Testis (tissue), 3 donors: ENCODE results near the gene SYNGR2. TPM values are rescaled to one million over a fixed set of nuclear protein-coding genes. Genes with fewer than 3 reads are reported as not detected.

Experiments used
- DNase-seq: peaks from one replicate; pipeline ENCODE4 v3.0.0-alpha.2; 2019
- H3K27ac ChIP-seq, 2 donors: fragments of 200-600 bp; sonication (generic); one replicate each; pipeline ENCODE4 v1.5.1; 2019
- H3K27me3 ChIP-seq: fragments of 200-600 bp; sonication (generic); one replicate; pipeline ENCODE4 v1.5.1; 2019
- H3K36me3 ChIP-seq: fragments of 200-600 bp; sonication (generic); one replicate; pipeline ENCODE4 v1.5.1; 2017; ENCODE audit warnings: low read depth; ENCODE audit errors: missing control alignments
- H3K4me1 ChIP-seq: fragments of 200-600 bp; sonication (generic); one replicate; pipeline ENCODE4 v1.5.1; 2019
- H3K4me3 ChIP-seq, 2 donors: fragments of 200-600 bp; sonication (generic); one replicate each; pipeline ENCODE4 v1.5.1; 2017 to 2019
- H3K9me3 ChIP-seq: fragments of 200-600 bp; sonication (generic); one replicate; pipeline ENCODE4 v1.5.1; 2017
- CTCF ChIP-seq, 3 experiments: fragments of 450-650 bp in 2 of 3; fragments of 200-600 bp in 1 of 3; sonication (generic) in 1 of 3; IDR thresholded peaks; one replicate each; pipeline ENCODE4 v1.5.1; 2016 to 2019; ENCODE audit warnings: antibody characterized with exemption in 3 of 3, mild to moderate bottlenecking in 2 of 3, moderate library complexity in 1 of 3
- POLR2A ChIP-seq: fragments of 450-650 bp; IDR thresholded peaks from one replicate; pipeline ENCODE4 v1.6.1; 2017; ENCODE audit warnings: antibody characterized with exemption, mild to moderate bottlenecking, moderate library complexity
- WGBS, 2 donors: methylation state at CpG; one replicate each; pipeline ENCODE4 v1.1.5; 2018; 5-methylcytosine and 5-hydroxymethylcytosine counted together
- intact Hi-C: fragments of 100-400 bp; cut with DNase I; formaldehyde crosslinking; loops from one replicate; pipeline ENCODE4 v1.15.1; 2023; ENCODE audit warnings: low total_unique reads
- polyA plus RNA-seq: library from polyadenylated mRNA; stranded (reverse); fragments of 350-450 nt; fragmentation: Illumina TruSeq; extraction: RNeasy Lipid Tissue Mini Kit (QIAGEN cat#74804); gene quantifications from one replicate; pipeline ENCODE4 v1.2.3, GENCODE V29; 2014; ENCODE audit warnings: low read depth, low replicate concordance; ENCODE audit not compliant: insufficient read depth
- total RNA-seq, 2 donors: library from RNA; depleted of rRNA; stranded (reverse); fragments of >200 nt; gene quantifications; one replicate each; pipeline ENCODE4 v1.2.3, GENCODE V29; 2016

Gene SYNGR2
- total and polyA plus RNA-seq, 3 donors from 2014 or later: 63.7 to 70.6 (median 68.7) TPM

DNA sequence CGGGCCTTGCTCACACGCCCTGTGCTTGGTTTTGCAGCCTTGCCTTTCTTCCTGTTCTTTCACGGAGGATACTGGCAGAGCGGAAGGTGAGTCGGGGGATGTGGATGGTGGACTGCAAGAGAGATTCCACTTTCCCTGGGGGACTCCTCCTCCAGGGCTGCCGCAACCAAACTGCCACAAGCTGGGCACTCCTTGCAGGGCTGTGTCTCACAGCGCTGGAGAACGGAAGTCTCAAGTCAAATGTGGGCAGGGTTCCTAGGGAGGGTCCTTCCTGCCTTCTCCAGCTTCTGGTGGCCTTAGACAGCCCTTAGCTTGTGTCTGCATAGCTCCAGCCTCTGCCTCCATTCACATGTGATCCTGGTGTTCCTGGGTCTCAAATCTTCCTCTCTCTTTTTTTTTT, 34.3 kb downstream of the SYNGR2 start:
- Histone ChIP-seq H3K4me1 (no peaks in the 10 kb centered on the region), H3K27ac (no peak overlapping the region), H3K4me3 (no peak overlapping the region), H3K36me3 (no peaks in the 10 kb centered on the region), H3K9me3 (no peaks in the 10 kb centered on the region), H3K27me3 (no peaks in the 10 kb centered on the region)
- TF ChIP-seq POLR2A (no peak), CTCF (IDR thresholded peaks at IDR 0.05) (no peak)
- DNase-seq: no peak
- 87 to 94% methylated on average over 6 to 8 of the region's 8 CpGs for WGBS, 2 donors
- intact Hi-C loops: no loop called here

DNA sequence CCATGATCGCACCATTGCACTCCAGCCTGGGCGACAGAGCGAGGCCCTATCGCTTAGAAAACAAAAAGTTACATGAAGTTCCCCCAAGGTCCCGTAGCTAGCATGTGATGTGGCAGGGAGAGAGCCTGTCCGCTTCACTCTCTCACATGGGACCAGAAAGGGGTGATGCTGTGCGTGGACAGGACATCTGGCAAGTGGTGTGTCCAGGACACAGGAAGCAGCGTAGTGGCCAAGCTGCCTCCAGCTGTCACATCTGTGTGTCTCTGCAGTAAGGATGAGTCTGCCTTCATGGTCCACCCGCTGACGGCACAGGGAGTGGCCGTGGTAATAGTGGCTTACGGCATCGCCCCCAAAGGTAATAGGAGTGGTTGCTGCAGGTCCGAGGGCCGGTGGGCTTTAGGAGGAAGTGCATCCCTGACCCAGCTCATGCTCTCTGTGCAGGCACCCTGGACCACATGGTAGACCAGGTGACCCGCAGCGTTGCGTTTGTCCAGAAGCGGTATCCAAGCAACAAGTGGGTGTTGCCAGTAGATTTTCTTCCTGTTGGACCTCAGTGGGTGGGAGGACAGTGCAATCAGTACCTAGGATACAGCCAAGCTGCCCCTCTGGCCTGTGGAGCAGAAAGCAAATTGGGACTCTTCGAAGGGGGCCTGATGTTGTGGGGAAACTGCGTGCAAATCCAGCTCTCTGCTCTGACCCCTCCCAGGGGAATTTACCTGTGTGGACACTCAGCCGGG, 36.2 kb downstream of the SYNGR2 start:
- 90 to 91% methylated on average over 15 to 22 of the region's 22 CpGs for WGBS, 2 donors

DNA sequence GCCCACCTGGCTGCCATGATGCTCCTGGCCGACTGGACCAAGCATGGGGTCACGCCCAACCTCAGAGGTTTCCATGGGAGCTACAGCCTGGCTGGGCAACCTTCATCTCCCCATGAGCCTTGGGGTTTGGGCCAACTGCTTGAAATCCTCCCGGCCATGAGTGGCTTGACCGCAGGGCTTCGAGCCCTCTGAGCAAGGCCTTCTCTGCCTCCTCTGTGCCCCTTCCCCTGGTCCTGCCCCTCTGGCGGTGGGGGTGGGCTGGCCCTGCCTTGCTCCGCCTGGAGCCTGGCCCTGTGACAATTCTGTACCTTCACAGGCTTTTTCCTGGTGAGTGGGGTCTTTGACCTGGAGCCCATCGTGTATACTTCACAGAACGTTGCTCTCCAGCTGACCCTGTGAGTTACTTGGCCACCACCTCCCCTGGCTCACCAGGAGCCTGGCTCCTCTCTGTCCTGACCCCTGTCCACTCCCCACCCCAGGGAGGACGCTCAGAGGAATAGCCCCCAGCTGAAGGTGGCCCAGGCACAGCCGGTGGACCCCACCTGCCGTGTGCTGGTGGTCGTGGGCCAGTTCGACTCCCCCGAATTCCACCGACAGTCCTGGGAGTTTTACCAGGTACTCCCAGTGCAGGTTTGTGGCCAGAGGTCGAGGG, 36.9 kb downstream of the SYNGR2 start:
- H3K27ac ChIP-seq: no peak overlapping the region
- DNase-seq: no peak
- TF ChIP-seq POLR2A (no peak), CTCF (IDR thresholded peaks at IDR 0.05) (no peak)
- 81 to 82% methylated on average over 12 to 17 of the region's 17 CpGs for WGBS, 2 donors
- H3K4me1 ChIP-seq: no peaks in the 10 kb centered on the region
- H3K9me3 ChIP-seq: no peaks in the 10 kb centered on the region
- H3K27me3 ChIP-seq: no peaks in the 10 kb centered on the region
- no peak overlapping the region for H3K4me3 ChIP-seq
- intact Hi-C loops: no loop called here
- no peaks in the 10 kb centered on the region for H3K36me3 ChIP-seq

More for the DNA sequence above, 36.2 kb downstream of the SYNGR2 start:
- Histone ChIP-seq H3K9me3 (no peaks in the 10 kb centered on the region), H3K27ac (no peak overlapping the region), H3K27me3 (no peaks in the 10 kb centered on the region), H3K4me3 (no peak overlapping the region), H3K36me3 (no peaks in the 10 kb centered on the region), H3K4me1 (no peaks in the 10 kb centered on the region)
- intact Hi-C loops: no loop called here
- no peak for DNase-seq
- TF ChIP-seq POLR2A: no peak
- TF ChIP-seq CTCF (IDR thresholded peaks at IDR 0.05): no peak

- no peak overlapping the region for H3K27ac ChIP-seq
- no peak overlapping the region for H3K4me3 ChIP-seq
- no peaks in the 10 kb centered on the region for H3K27me3 ChIP-seq
- DNase-seq: no peak
- no peaks in the 10 kb centered on the region for H3K36me3 ChIP-seq
- no peaks in the 10 kb centered on the region for H3K4me1 ChIP-seq
- TF ChIP-seq CTCF (IDR thresholded peaks at IDR 0.05) (no peak), POLR2A (no peak)
- 82 to 83% methylated on average over 7 of the region's 7 CpGs for WGBS, 2 donors
- no peaks in the 10 kb centered on the region for H3K9me3 ChIP-seq
- intact Hi-C loops: no loop called here
These were observed 37.9 kb downstream of the SYNGR2 start for GRCh38 chr17:78206298-78206697.

DNA sequence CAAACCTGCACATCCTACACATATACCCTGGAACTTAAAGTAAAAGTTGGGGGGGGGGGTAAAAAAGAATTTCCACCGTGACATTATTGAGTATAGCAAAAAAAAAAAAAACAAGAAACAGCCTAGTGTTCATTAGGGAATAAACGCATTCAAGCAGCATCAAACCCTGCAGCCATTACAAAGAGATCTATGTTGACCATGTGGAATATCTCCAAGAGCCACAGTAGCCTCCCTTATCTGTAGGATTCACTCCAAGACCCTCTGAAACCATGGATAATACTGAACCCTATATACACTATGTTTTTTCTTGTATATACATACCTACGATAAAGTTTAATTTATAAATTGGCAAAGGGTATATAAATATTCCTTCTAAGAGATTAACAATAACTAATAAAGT, 40.1 kb downstream of the SYNGR2 start:
- Histone ChIP-seq H3K4me1 (no peaks in the 10 kb centered on the region), H3K36me3 (no peaks in the 10 kb centered on the region), H3K9me3 (no peaks in the 10 kb centered on the region), H3K27me3 (no peaks in the 10 kb centered on the region), H3K4me3 (no peak overlapping the region), H3K27ac (no peak overlapping the region)
- 76 to 84% methylated on average over 3 of the region's 3 CpGs for WGBS, 2 donors
- TF ChIP-seq POLR2A (no peak), CTCF (IDR thresholded peaks at IDR 0.05) (no peak)
- DNase-seq: no peak
- intact Hi-C loops: no loop called here
